RWPE2 (cell line): ENCODE results near the gene THEM5.
"Not testable (repeated sequence)": the region's sequence is repeated elsewhere in the genome, so short reads cannot be mapped to it uniquely, and the experiment has no call there.

Experiments used
- ATAC-seq: fragments of 200-7000 bp; cut with Tn5 transposase; 3 replicates; pipeline ENCODE4 v1.9.1; 2021; ENCODE audit warnings: low read depth
- DNase-seq: peaks from one replicate; pipeline ENCODE4 v3.0.0-alpha.2; 2020; ENCODE audit warnings: low spot score
- H3K27ac ChIP-seq: fragments of 450-650 bp; 2 replicates; pipeline ENCODE4 v1.5.1; 2017; ENCODE audit warnings: mild to moderate bottlenecking; ENCODE audit not compliant: poor library complexity, severe bottlenecking
- H3K27me3 ChIP-seq: fragments of 250-450 bp; sonication (Bioruptor Pico); 2 replicates; pipeline ENCODE4 v1.5.1; 2021; ENCODE audit warnings: mild to moderate bottlenecking, moderate library complexity; ENCODE audit not compliant: insufficient read depth, poor library complexity, severe bottlenecking
- H3K36me3 ChIP-seq: fragments of 250-450 bp; sonication (Bioruptor Pico); 2 replicates; pipeline ENCODE4 v1.5.1; 2020; ENCODE audit warnings: low read depth, mild to moderate bottlenecking, moderate library complexity
- H3K4me1 ChIP-seq: fragments of 250-450 bp; sonication (Bioruptor Pico); 2 replicates; pipeline ENCODE4 v1.5.1; 2021; ENCODE audit warnings: mild to moderate bottlenecking, moderate library complexity; ENCODE audit not compliant: insufficient read depth, poor library complexity, severe bottlenecking
- H3K4me3 ChIP-seq: fragments of 250-450 bp; sonication (Bioruptor Pico); 2 replicates; pipeline ENCODE4 v1.5.1; 2021; ENCODE audit warnings: mild to moderate bottlenecking, moderate library complexity; ENCODE audit not compliant: severe bottlenecking
- H3K9me3 ChIP-seq: fragments of 250-450 bp; sonication (Bioruptor Pico); 2 replicates; pipeline ENCODE4 v1.5.1; 2021; ENCODE audit warnings: mild to moderate bottlenecking, moderate library complexity; ENCODE audit not compliant: severe bottlenecking
- CTCF ChIP-seq: fragments of 450-650 bp; IDR thresholded peaks from one replicate; pipeline ENCODE4 v1.5.1; 2017; ENCODE audit warnings: mild to moderate bottlenecking, moderate library complexity; ENCODE audit not compliant: poor library complexity, severe bottlenecking

THEM5 gene

GRCh38 chr1:151875419-151876097 is 22.0 kb upstream of the THEM5 start:
- Histone ChIP-seq H3K9me3 (no peaks in the 10 kb centered on the region), H3K4me3 (no peak overlapping the region), H3K27me3 (no peaks in the 10 kb centered on the region), H3K27ac (no peak overlapping the region), H3K4me1 (no peaks in the 10 kb centered on the region), H3K36me3 (no peaks in the 10 kb centered on the region; the same call in 1 of the 2 replicates)
- TF ChIP-seq CTCF = no peak
- ATAC-seq (no peak), DNase-seq (no peak)

- not testable (repeated sequence) for H3K27me3 ChIP-seq, H3K36me3 ChIP-seq, H3K9me3 ChIP-seq, H3K27ac ChIP-seq, H3K4me3 ChIP-seq, DNase-seq, H3K4me1 ChIP-seq, ATAC-seq
These were observed 19.3 kb upstream of the THEM5 start for GRCh38 chr1:151872776-151873175.

- no peak for TF ChIP-seq CTCF
- Histone ChIP-seq H3K27me3 (no peaks in the 10 kb centered on the region), H3K36me3 (no peaks in the 10 kb centered on the region), H3K4me1 (peaks cover 5% of the 10 kb centered on the region), H3K9me3 (no peaks in the 10 kb centered on the region), H3K4me3 (no peak overlapping the region), H3K27ac (no peak overlapping the region)
- no peak for DNase-seq
- ATAC-seq = no peak
These were observed 17.9 kb upstream of the THEM5 start for GRCh38 chr1:151871284-151872030.

- no peak overlapping the region for H3K4me3 ChIP-seq
- no peaks in the 10 kb centered on the region for H3K9me3 ChIP-seq
- DNase-seq (no peak), ATAC-seq (no peak)
- peaks cover 5% of the 10 kb centered on the region for H3K4me1 ChIP-seq
- H3K27me3 ChIP-seq = no peaks in the 10 kb centered on the region
- no peaks in the 10 kb centered on the region for H3K36me3 ChIP-seq
- H3K27ac ChIP-seq = peak overlapping the region; percentile 72
- no peak for TF ChIP-seq CTCF
These were observed 15.0 kb upstream of the THEM5 start for GRCh38 chr1:151868486-151868885.

GRCh38 chr1:151867765-151868411 is 14.4 kb upstream of the THEM5 start:
- ATAC-seq = peak; percentile 66
- no peak for DNase-seq
- TF ChIP-seq CTCF = no peak

More at GRCh38 chr1:151867765-151868411, 14.4 kb upstream of the THEM5 start:
- peaks cover 5% of the 10 kb centered on the region for H3K4me1 ChIP-seq
- no peaks in the 10 kb centered on the region for H3K27me3 ChIP-seq
- no peaks in the 10 kb centered on the region for H3K9me3 ChIP-seq
- no peaks in the 10 kb centered on the region for H3K36me3 ChIP-seq
- no peak overlapping the region for H3K4me3 ChIP-seq
- H3K27ac ChIP-seq = peak overlapping the region; percentile 72
